Measurements from ENCODE around the gene WDR19.

Gene WDR19

GRCh38 chr4:39231660-39232059 is 49.3 kb downstream of the WDR19 start:
- H3K4me3 ChIP-seq (ENCODE audit: low read length): no peak overlapping the region
- TF ChIP-seq CTCF (conservative IDR thresholded peaks at IDR 0.05; ENCODE audit: low read depth, low read length): no peak
- DNase-seq (ENCODE audit: low read depth): no peak

GRCh38 chr4:39232100-39232499 is 49.8 kb downstream of the WDR19 start:
- TF ChIP-seq CTCF (conservative IDR thresholded peaks at IDR 0.05; ENCODE audit: low read depth, low read length): no peak
- H3K4me3 ChIP-seq (ENCODE audit: low read length): no peak overlapping the region
- DNase-seq (ENCODE audit: low read depth): no peak

- no peak for DNase-seq (ENCODE audit: low read depth)
- no peak overlapping the region for H3K4me3 ChIP-seq (ENCODE audit: low read length)
- no peak for TF ChIP-seq CTCF (conservative IDR thresholded peaks at IDR 0.05; ENCODE audit: low read depth, low read length)
Measured at GRCh38 chr4:39233114-39233513, 50.8 kb downstream of the WDR19 start.

GRCh38 chr4:39233783-39234182 is 51.5 kb downstream of the WDR19 start:
- H3K4me3 ChIP-seq (ENCODE audit: low read length): no peak overlapping the region
- TF ChIP-seq CTCF (conservative IDR thresholded peaks at IDR 0.05; ENCODE audit: low read depth, low read length): no peak
- no peak for DNase-seq (ENCODE audit: low read depth)

GRCh38 chr4:39235021-39235420 is 52.7 kb downstream of the WDR19 start:
- TF ChIP-seq CTCF (conservative IDR thresholded peaks at IDR 0.05; ENCODE audit: low read depth, low read length): no peak
- no peak for DNase-seq (ENCODE audit: low read depth)
- no peak overlapping the region for H3K4me3 ChIP-seq (ENCODE audit: low read length)

GRCh38 chr4:39235696-39236095 is 53.4 kb downstream of the WDR19 start:
- H3K4me3 ChIP-seq (ENCODE audit: low read length): no peak overlapping the region
- DNase-seq (ENCODE audit: low read depth): no peak
- TF ChIP-seq CTCF (conservative IDR thresholded peaks at IDR 0.05; ENCODE audit: low read depth, low read length): no peak

GRCh38 chr4:39237179-39237578 is 54.9 kb downstream of the WDR19 start:
- H3K4me3 ChIP-seq (ENCODE audit: low read length): no peak overlapping the region
- TF ChIP-seq CTCF (conservative IDR thresholded peaks at IDR 0.05; ENCODE audit: low read depth, low read length): no peak
- DNase-seq (ENCODE audit: low read depth): no peak

Measured in retinal pigment epithelial cell (primary cell).